Activated CD4-positive, CD25-positive, alpha-beta regulatory T cell treated with anti-CD3 and anti-CD28 coated beads, Interleukin-2, amount 50 U/mL, for 24 hours (primary cell): ENCODE results near the gene MTX1.
"Not testable (repeated sequence)": the region's sequence is repeated elsewhere in the genome, so short reads cannot be mapped to it uniquely, and the experiment has no call there.

Experiments
- ATAC-seq, 2 donors: fragments of 150-1000 bp; cut with Tn5 transposase; one replicate each; pipeline ENCODE4 v1.10.0; 2021; ENCODE audit warnings: mild to moderate bottlenecking in 1 of 2, moderate library complexity in 1 of 2

MTX1 gene, protein sequence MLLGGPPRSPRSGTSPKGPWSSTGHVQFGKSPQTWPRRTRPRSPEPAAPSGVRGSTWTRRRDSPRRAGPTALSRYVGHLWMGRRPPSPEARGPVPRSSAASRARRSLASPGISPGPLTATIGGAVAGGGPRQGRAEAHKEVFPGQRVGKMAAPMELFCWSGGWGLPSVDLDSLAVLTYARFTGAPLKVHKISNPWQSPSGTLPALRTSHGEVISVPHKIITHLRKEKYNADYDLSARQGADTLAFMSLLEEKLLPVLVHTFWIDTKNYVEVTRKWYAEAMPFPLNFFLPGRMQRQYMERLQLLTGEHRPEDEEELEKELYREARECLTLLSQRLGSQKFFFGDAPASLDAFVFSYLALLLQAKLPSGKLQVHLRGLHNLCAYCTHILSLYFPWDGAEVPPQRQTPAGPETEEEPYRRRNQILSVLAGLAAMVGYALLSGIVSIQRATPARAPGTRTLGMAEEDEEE

DNA sequence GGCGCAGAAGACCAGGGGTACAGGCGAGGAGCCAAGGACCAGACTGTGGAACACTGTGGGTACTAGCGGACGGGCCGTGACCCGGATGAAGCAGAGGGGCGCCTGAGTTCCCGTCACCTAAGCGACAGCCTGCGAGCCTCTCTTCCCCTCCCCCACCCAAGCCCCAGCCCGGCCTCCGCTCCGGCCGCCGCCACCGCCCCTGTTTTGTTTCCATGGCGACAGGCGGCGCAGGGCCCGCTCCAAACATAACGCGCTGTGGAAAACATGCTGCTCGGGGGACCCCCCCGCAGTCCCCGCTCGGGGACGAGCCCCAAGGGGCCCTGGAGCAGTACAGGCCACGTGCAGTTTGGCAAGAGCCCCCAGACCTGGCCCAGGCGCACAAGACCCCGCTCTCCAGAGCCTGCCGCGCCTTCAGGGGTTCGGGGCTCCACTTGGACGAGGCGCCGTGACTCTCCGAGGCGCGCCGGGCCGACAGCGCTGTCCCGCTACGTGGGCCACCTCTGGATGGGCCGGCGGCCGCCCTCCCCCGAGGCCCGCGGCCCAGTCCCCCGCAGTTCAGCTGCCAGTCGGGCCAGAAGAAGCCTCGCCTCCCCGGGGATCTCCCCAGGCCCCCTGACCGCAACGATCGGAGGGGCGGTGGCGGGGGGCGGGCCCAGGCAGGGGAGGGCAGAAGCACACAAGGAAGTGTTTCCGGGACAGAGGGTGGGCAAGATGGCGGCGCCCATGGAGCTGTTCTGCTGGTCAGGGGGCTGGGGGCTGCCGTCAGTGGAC lies at the start of gene MTX1:
TSS of gene MTX1 (plus strand) at position 155 of the 771 bp plus-strand sequence. CDS start at position 265, 110 bp downstream.
- ATAC-seq, result peak; percentile 86 to 89

GRCh38 chr1:155158991-155159390 lies 49.5 kb upstream of the MTX1 start:
- no peak for ATAC-seq

DNA sequence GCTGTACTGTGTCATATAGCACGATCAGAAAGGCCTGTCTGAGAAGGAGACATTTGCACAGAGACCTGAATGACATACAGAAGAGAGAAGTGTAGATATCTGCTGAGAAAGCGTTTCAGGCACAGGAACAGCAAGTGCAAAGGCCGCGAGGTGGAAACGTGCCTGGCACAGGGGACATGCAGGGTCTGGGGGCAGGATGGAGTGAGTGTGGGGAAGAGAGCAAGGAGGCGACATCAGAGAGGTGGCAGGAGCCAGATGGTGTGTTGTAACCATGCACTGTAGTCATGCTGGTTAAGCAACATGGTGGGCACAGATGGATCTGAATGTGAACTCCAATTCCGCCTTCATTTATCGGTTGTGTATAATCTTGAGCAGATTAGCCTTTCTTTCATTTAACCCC lies 48.4 kb upstream of the MTX1 start:
- ATAC-seq, result no peak

- ATAC-seq, result not testable (repeated sequence)
Measured at GRCh38 chr1:155162631-155163030, 45.9 kb upstream of the MTX1 start.

DNA sequence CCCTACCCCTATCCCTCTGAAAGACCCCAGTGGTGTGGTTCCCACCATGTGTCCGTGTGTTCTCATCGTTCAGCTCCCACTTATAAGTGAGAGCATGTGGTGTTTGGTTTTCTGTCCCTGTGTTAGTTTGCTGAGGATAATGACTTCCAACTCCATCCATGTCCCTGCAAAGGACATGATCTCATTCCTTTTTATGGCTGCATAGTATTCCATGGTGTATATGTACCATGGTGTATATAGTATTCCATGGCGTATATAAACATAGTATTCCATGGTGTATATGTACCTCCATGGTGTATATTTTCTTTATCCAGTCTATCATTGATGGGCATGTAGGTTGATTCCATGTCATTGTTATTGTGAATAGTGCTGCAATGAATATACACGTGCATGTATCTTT lies 44.7 kb upstream of the MTX1 start:
- not testable (repeated sequence) for ATAC-seq

- ATAC-seq, result not testable (repeated sequence)
Measured at GRCh38 chr1:155164625-155165024, 43.9 kb upstream of the MTX1 start.

GRCh38 chr1:155166051-155166470 lies 42.4 kb upstream of the MTX1 start:
- ATAC-seq, result no peak

DNA sequence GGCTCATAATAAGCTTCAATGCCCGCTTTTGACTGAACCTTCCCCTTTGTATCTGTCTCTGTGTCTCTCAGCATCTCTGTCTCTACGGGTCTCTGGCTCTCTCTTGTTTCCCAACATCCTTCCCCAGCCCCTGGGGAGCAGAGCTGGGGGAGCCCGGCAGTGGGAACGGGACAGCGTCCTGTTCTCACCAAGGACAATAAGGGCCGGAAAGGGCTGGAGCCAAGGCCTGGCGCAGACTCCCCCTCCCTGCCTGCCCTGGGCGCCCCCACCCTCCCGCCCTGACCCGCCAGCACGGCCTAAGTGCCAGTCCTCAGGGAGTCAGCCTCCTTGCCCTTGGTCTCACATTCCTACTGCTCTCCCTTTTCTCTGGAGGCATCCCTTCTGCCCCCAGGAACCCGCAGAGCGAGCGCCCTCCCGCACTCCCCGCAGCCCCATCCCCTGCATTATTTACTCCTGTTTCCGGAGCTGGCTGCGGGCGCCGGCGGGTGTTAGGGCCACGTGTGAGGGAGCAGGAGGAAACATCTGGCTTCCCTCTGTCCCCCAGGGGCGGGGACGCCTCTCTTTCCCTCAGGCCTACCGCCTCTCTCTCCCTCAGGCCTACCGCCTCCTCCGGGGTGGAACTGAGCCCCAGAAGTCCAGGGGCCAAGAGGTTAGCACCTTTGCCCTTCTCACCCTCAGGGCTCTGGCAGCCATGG lies 41.9 kb upstream of the MTX1 start:
- no peak for ATAC-seq

GRCh38 chr1:155167166-155168104 lies 41.1 kb upstream of the MTX1 start:
- peak; percentile 72 to 79 for ATAC-seq

- not testable (repeated sequence) for ATAC-seq
Measured at GRCh38 chr1:155168105-155168445, 40.4 kb upstream of the MTX1 start.

DNA sequence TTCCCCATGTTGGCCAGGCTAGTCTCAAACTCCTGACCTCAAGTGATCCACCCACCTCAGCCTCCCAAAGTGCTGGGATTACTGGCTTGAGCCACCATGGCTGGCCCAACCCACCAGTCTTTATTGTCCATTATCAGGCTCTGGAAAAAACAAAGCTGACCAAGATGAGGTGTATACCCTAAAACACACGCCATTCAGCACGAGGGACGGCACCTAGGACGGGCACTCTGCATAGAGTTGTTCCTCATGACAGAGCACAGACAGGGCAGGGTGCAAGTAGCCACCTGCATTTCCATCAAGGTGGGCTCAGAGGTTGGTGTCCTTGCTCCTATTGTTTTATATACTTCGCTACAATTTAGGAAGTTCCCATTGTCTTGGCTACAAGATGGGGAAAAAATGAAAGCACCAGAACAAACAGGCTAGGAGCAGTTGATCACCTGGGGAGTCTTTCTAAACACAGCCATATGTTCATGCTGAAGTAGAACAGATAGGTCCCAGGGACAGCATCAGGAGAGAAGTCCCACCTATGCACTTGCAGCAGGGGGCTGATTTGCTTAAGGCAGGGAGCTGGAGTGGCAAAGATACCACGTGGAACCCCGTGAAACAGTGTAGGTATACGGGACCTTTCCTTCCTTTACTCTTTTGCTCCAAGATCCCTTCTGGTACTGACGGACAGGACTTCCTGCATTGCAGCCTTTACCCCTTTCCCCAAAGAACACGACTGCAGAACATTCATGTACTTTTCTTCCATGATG lies 39.9 kb upstream of the MTX1 start:
- ATAC-seq, result no peak

GRCh38 chr1:155169541-155169940 lies 39.0 kb upstream of the MTX1 start:
- no peak for ATAC-seq

DNA sequence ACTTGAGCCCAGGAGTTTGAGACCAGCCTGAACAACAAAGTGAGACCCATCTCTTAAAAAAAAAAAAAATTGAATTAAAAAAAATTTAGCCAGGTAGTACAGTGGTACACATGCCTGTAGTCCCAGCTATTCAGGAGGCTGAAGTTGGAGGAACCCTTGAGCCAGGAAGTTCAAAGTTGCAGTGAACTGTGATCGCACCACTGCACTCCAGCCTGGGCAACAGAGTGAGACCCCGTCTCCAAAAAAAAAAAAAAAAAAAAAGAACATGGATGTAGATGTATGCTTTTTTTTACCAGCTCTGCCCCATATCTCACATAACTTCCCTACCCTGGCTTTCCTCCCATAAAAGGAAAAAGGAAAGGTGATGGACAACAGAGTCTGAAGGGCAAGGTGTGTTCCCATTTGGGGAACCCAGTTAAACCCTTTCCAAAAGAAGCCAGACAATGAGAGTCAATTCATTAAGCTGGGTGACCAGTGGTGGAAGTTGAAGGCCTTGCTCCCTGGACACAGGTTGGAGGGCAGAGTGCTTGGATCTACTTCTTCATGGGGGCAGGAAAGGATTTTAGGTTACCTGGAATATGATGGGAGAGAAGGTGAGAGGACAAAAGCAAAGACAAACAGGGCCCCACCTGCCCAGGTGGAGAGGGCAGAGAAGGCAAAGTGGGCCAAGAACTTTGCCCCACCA lies 38.3 kb upstream of the MTX1 start:
- no peak for ATAC-seq

- ATAC-seq, result no peak
Measured at GRCh38 chr1:155170806-155171205, 37.7 kb upstream of the MTX1 start.

GRCh38 chr1:155171836-155172731 lies 36.4 kb upstream of the MTX1 start:
- ATAC-seq, result peak; percentile 22 to 34

DNA sequence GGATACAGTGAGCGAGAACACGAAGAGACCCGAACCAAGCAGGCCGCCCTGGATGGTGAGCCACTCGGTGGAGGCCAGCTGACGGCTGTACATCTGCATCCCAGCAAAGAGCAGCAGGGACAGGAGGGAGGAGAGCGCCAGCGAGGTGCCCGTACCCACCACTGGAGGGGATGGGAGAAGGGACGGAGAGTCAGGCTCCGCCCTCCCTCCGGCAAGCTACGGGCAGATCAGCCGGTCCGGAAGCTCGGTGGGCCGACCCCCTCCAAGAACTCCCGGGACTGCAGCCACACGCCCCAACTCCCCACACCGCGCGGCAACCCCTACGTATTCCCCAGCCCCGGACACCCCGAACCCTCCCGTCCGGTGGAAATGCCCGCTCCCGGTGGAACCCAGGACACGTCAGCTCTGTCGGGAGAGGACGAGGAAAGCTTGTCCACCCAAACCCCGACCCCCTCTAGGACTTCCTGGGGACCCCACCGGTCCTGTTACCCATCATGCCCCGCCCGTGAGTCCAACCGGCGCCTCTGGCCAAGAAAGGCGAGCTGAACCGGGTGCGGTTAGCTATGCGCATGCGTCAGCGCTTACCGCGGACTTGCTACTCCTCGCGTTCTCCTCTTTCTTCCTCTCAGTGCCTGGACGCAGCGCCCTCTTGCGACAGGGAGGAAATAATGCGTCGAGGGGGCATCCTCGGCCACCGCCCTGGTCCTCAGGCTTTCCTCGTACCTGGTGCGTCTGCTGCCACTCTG lies 35.6 kb upstream of the MTX1 start, which contains the start of gene KRTCAP2:
TSS of gene KRTCAP2 (minus strand) at position 573 of the 746 bp plus-strand sequence. CDS start at position 493, 80 bp downstream.
- peak; percentile 85 to 88 for ATAC-seq

GRCh38 chr1:155173478-155174323 lies 34.8 kb upstream of the MTX1 start, which contains the start of gene TRIM46:
TSS of gene TRIM46 (plus strand) at chr1:155173849. CDS start at chr1:155173967, 118 bp downstream.
- peak; percentile 33 to 36 for ATAC-seq
